NCI-H526 treated with DMSO at 0.1 percent for 48 hours (cell line): Measurements from ENCODE around the gene GUCY2D.

Source experiments
- DNase-seq: peaks from one replicate; lab custom pipeline; 2025; lab: John Stamatoyannopoulos, UW

GUCY2D gene

DNA sequence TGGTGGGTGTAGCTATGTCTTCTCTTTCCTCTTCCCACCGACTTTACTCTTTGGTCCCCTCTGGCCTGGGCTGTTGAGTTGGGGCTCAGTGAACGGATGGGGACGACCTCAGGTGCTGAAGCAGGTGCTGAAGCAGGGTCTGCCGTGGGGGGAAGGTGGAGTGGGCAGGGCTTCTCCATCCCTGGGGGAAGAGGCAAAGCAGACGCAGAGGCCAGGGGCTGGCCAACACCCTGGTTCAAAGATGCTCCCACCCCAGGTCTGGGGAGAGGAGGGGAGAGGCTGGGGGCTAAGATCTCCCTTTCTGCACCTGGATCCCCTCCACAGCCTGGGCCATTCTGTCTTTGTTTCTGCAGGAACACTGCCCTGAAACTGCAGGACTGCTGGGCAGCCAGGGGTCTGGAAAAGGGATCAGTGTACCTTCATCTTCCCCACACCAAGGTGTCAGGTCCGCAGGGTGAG is 62.2 kb downstream of the GUCY2D start:
- no peak for DNase-seq

DNA sequence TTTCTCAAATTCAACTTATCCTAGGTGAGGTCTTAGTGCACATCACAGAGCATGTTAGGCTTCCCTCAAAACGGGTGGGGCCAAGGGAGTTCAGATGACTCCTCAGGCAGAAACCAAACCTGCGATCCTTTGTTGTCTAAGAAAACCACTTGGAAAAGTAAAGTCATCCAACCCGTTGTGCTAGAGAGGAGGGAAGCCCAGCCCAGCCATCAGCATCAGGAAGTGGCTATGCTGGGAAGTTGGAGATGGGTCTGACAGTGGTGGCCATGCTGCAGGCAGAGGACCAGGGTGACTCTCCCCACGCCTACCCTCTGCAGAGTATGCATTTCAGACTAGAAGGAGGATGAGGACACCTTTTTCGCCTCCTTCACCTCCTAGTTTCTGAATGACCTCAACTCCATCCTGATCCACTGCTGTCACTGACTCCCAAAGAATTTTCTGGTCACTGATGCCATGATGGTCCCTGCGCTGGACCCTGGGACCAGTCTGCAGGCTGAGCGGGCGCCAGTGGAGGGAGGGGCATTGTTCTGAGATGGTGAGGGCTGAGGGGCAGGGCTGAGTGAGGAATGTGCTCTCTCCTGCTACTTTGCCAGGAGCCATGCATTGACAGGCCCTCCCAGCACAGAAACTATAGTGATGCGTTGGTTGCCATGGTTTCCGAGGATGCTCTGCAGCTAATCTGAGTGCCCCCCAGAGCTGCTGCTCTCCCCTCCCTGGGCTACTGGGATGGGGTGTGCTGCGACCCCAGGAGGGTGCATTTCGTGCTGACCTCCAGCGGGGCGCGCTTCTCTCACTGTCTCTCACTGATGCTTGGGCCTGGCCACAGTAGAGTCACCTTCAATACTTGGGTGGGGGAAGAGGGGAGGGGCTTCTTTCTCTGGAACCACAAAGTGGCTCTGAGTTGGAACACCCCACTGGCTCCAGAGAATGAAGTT is 64.7 kb downstream of the GUCY2D start:
- no peak for DNase-seq

DNA sequence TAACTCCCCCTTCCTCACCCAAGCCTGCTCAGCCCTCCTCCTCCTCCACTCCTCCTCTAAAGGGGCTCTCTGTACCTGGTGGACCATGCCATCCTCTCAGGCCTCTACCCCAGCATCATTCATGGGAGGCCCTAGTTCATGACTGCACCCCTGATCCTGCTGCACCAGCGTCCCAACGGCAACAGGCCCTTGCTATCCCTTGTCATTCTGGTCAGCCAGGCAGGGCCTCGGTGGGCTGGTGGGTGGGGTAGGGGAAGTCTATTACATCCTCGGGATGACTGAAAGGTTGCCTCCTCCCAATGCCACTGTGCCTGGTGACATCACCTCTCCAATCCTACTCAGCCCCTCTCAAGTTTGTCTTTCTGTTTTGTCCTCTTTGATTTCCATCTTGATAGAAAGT is 65.4 kb downstream of the GUCY2D start:
- no peak for DNase-seq

DNA sequence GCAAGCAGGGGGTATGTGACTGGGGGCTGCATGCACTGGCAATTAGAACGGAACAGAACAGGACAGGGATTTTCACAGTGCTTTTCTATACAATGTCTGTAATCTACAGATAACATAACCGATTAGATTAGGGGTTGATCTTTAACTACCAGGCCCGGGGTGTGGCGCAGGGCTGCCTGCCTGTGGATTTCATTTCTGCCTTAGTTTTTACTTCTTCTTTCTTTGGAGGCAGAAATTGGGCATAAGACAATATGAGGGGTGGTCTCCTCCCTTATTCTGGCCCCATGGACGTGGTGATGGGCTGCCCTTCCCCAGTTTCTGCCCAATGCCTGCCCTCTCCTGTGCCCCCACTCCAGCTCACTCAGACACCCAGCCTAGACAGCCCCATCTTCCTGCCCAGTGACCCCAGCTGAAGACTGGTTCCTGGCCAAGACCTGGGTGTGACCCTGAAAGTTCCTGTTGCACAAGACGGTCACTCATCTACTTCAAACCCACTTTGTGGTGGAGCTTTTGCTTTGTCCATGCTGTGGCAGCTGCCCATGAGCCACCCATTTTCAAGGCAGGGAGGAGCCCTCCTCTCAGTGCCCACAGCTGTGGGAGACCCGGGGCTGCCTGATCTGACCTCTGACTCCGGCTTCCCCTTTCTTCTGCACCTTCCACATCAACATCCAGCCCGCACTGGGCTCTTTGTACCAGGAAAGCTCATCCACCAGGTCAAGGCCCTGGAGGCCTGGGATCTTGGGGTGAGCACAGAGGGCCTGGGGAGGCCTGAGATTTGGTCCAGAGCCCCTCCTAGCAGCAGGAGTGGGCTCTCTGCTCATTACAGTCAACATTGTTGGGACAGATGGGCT is 66.5 kb downstream of the GUCY2D start:
- no peak for DNase-seq

DNA sequence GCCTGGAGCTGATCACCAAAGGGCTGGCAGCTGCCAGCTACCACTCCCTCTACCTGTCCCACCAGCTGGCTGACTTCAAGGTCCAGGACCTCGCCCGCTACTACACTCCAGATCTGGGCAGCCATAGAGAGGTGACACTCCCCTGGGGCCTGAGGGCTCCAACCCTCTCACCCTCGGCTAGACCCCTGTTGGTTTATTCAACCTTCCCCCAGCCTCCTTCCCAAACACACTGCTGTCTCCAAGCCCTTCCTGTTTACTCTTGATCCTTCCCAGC is 67.1 kb downstream of the GUCY2D start:
- DNase-seq = no peak
